ENCODE measurements around the gene POU5F1. TPM values are rescaled to one million over a fixed set of nuclear protein-coding genes. Genes with fewer than 3 reads are reported as not detected.

Gene POU5F1
- total RNA-seq, 1 donor from 2014 or later: not detected

Other genes with a start within 250 kb of the POU5F1 start
- gene SFTA2, start 238.5 kb downstream of the POU5F1 start, total RNA-seq: not detected in 2 replicates
- not detected in 2 replicates for gene MUCL3, start 229.7 kb downstream of the POU5F1 start, total RNA-seq
- not detected in 2 replicates for gene MUC21, start 187.0 kb downstream of the POU5F1 start, total RNA-seq
- not detected in 2 replicates for gene MUC22, start 160.2 kb downstream of the POU5F1 start, total RNA-seq
- gene C6orf15, start 58.1 kb downstream of the POU5F1 start, total RNA-seq: not detected in 2 replicates
- 3.2 and 6.2 TPM in 2 replicates for gene PSORS1C1, start 55.9 kb downstream of the POU5F1 start, total RNA-seq
- not detected in 2 replicates for gene CDSN, start 50.2 kb downstream of the POU5F1 start, total RNA-seq
- gene PSORS1C2, start 31.6 kb downstream of the POU5F1 start, total RNA-seq: not detected in 2 replicates
- 16.7 and 19.0 TPM in 2 replicates for gene CCHCR1, start 12.9 kb downstream of the POU5F1 start, total RNA-seq
- 8.2 and 8.8 TPM in 2 replicates for gene TCF19, start 12.1 kb downstream of the POU5F1 start, total RNA-seq
- gene HLA-C, start 101.4 kb upstream of the POU5F1 start, total RNA-seq: 408 and 450 TPM in 2 replicates
- 642 and 768 TPM in 2 replicates for gene HLA-B, start 186.5 kb upstream of the POU5F1 start, total RNA-seq
- 32.2 and 33.0 TPM in 2 replicates for gene MICA, start 232.9 kb upstream of the POU5F1 start, total RNA-seq